ENCODE results near the gene CNGA3.

- TF ChIP-seq, protein P1, sequence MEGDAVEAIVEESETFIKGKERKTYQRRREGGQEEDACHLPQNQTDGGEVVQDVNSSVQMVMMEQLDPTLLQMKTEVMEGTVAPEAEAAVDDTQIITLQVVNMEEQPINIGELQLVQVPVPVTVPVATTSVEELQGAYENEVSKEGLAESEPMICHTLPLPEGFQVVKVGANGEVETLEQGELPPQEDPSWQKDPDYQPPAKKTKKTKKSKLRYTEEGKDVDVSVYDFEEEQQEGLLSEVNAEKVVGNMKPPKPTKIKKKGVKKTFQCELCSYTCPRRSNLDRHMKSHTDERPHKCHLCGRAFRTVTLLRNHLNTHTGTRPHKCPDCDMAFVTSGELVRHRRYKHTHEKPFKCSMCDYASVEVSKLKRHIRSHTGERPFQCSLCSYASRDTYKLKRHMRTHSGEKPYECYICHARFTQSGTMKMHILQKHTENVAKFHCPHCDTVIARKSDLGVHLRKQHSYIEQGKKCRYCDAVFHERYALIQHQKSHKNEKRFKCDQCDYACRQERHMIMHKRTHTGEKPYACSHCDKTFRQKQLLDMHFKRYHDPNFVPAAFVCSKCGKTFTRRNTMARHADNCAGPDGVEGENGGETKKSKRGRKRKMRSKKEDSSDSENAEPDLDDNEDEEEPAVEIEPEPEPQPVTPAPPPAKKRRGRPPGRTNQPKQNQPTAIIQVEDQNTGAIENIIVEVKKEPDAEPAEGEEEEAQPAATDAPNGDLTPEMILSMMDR (IDR thresholded peaks at IDR 0.05; ENCODE audit: extremely low read depth in 1 of 2, insufficient read depth in 1 of 2, low read depth in 1 of 2, low read length in 2 of 2): no peak
- no peak for TF ChIP-seq POLR2AphosphoS5 (IDR thresholded peaks at IDR 0.05; ENCODE audit: insufficient read depth, low read depth, low read length)
- TF ChIP-seq EZH2 (IDR thresholded peaks at IDR 0.05; ENCODE audit: borderline replicate concordance, low read depth, low read length, severe bottlenecking): no peak
- no peak for TF ChIP-seq POLR2A (IDR thresholded peaks at IDR 0.05; ENCODE audit: low read depth, low read length)
- TF ChIP-seq, protein P2, sequence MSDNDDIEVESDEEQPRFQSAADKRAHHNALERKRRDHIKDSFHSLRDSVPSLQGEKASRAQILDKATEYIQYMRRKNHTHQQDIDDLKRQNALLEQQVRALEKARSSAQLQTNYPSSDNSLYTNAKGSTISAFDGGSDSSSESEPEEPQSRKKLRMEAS (IDR thresholded peaks at IDR 0.05; ENCODE audit: insufficient read depth, insufficient read length): no peak
- TF ChIP-seq JUN (IDR thresholded peaks at IDR 0.05; ENCODE audit: borderline replicate concordance, insufficient read depth, insufficient read length, low read depth): no peak
- no peak for TF ChIP-seq MYC (IDR thresholded peaks at IDR 0.05; ENCODE audit: low read depth, low read length)
- no peak for TF ChIP-seq FOS (IDR thresholded peaks at IDR 0.05; ENCODE audit: borderline replicate concordance, insufficient read depth, low read length)
These were observed 99.7 kb downstream of the CNGA3 start for GRCh38 chr2:98445683-98446581.
